Naive thymus-derived CD4-positive, alpha-beta T cell (primary cell): ENCODE results near the gene BICD2. TPM values are rescaled to one million over a fixed set of nuclear protein-coding genes. Genes with fewer than 3 reads are reported as not detected.

Experiments used
- ATAC-seq: fragments of 150-1000 bp; cut with Tn5 transposase; 2 replicates; pipeline ENCODE4 v1.10.0; 2021; ENCODE audit warnings: mild to moderate bottlenecking, moderate library complexity
- CTCF ChIA-PET: fragments of 350-600 bp; sonication (Branson Sonifier 250); formaldehyde crosslinking; loops from one replicate; lab custom pipeline; 2021; ENCODE audit warnings: antibody characterized with exemption; lab: Charles Lee
- POLR2A ChIA-PET: fragments of 350-600 bp; sonication (Branson Sonifier 250); formaldehyde crosslinking; loops from one replicate; lab custom pipeline; 2021; ENCODE audit warnings: antibody characterized with exemption, inconsistent platforms; lab: Charles Lee
- DNase-seq, 9 donors: peaks; one replicate each; pipeline versions ENCODE4 v3.0.0 to v3.0.0-alpha.2; 2020 to 2022; ENCODE audit warnings: mixed read lengths in 1 of 9
- H3K27ac ChIP-seq: one replicate; pipeline ENCODE4 v1.7.0; 2013; ENCODE audit warnings: mild to moderate bottlenecking, low read depth, low read length, moderate library complexity
- H3K27me3 ChIP-seq, 2 donors: one replicate each; pipeline ENCODE4 v1.7.0; 2013; ENCODE audit warnings: low read length in 2 of 2, mild to moderate bottlenecking in 2 of 2, moderate library complexity in 2 of 2; ENCODE audit not compliant: control insufficient read depth in 2 of 2, insufficient read depth in 2 of 2
- H3K36me3 ChIP-seq, 3 experiments: 1 replicate in 2 of 3; 2 replicates in 1 of 3; pipeline ENCODE4 v1.7.0; 2013; ENCODE audit warnings: low read length in 3 of 3, mild to moderate bottlenecking in 3 of 3, moderate library complexity in 1 of 3; ENCODE audit not compliant: insufficient read depth in 3 of 3, control insufficient read depth in 2 of 3
- H3K4me1 ChIP-seq, 2 donors: one replicate each; pipeline ENCODE4 v1.7.0; 2013; ENCODE audit warnings: low read length in 2 of 2, mild to moderate bottlenecking in 2 of 2, moderate library complexity in 1 of 2; ENCODE audit not compliant: control insufficient read depth in 2 of 2, insufficient read depth in 2 of 2
- H3K4me3 ChIP-seq: 2 replicates; pipeline ENCODE4 v1.7.0; 2013; ENCODE audit warnings: mild to moderate bottlenecking, low read length
- H3K9me3 ChIP-seq, 3 experiments: 1 replicate in 2 of 3; 2 replicates in 1 of 3; pipeline ENCODE4 v1.7.0; 2013; ENCODE audit warnings: low read length in 3 of 3; ENCODE audit not compliant: control insufficient read depth in 2 of 3
- H3K27ac Mint-ChIP-seq, 9 donors: one replicate each; pipeline ENCODE4 v1.8.0; 2020 to 2022; ENCODE audit warnings: mixed read lengths in 9 of 9, mild to moderate bottlenecking in 8 of 9, moderate library complexity in 5 of 9, inconsistent platforms in 2 of 9
- H3K27me3 Mint-ChIP-seq, 5 donors: one replicate each; pipeline ENCODE4 v1.8.0; 2021 to 2022; ENCODE audit warnings: mixed read lengths in 5 of 5, mild to moderate bottlenecking in 1 of 5
- H3K36me3 Mint-ChIP-seq, 5 donors: one replicate each; pipeline ENCODE4 v1.8.0; 2020 to 2022; ENCODE audit warnings: mixed read lengths in 5 of 5, mild to moderate bottlenecking in 3 of 5, inconsistent platforms in 1 of 5
- H3K4me1 Mint-ChIP-seq, 7 donors: one replicate each; pipeline ENCODE4 v1.8.0; 2020 to 2022; ENCODE audit warnings: mixed read lengths in 7 of 7, mild to moderate bottlenecking in 3 of 7, inconsistent platforms in 1 of 7
- H3K4me3 Mint-ChIP-seq, 10 donors: one replicate each; pipeline ENCODE4 v1.8.0; 2020 to 2022; ENCODE audit warnings: mild to moderate bottlenecking in 10 of 10, mixed read lengths in 10 of 10, moderate library complexity in 6 of 10, inconsistent platforms in 2 of 10
- H3K9me3 Mint-ChIP-seq, 11 donors: one replicate each; pipeline ENCODE4 v1.8.0; 2020 to 2022; ENCODE audit warnings: mixed read lengths in 11 of 11, mild to moderate bottlenecking in 4 of 11, inconsistent platforms in 1 of 11, moderate library complexity in 1 of 11
- intact Hi-C, 2 donors: fragments of 100-400 bp; cut with micrococcal nuclease; formaldehyde crosslinking; loops; one replicate each; pipeline ENCODE4 v1.15.1; 2023
- polyA plus RNA-seq, 2 donors: library from polyadenylated mRNA; unstranded; fragments of 300-500 nt; fragmentation: Illumina TruSeq; gene quantifications; one replicate each; pipeline ENCODE4 v1.2.3, GENCODE V29; 2021
- total RNA-seq, 6 experiments: library from RNA in 5 of 6; stranded (reverse) in 5 of 6; gene quantifications; 1 replicate in 5 of 6; 2 replicates in 1 of 6; pipeline ENCODE4 v1.2.3 and lab custom pipeline; 2021 to 2026

Gene BICD2
- total and polyA plus RNA-seq, 7 experiments from 2014 or later: 7.4 to 28.8 (median 27.4) TPM

- intact Hi-C loops: loop anchor here in 1 of 2 donors (5.0 kb wide), 2 partner anchors 92 to 1247 kb away; no protein-coding TSS in a partner anchor
- POLR2A ChIA-PET: no interaction called here
- Mint-ChIP-seq H3K27me3 (no peaks in the 10 kb centered on the region), H3K4me3 (no peak overlapping the region), H3K27ac (no peak overlapping the region), H3K4me1 (peaks cover 16 to 30% (median 22%) of the 10 kb centered on the region in 7 donors), H3K9me3 (no peaks in the 10 kb centered on the region), H3K36me3 (peaks cover 5 to 53% (median 19%) of the 10 kb centered on the region in 5 donors)
- CTCF ChIA-PET: interaction anchor here (4.6 kb wide), 1 partner anchor 74 kb away, joined by 60 read pairs; no protein-coding TSS in a partner anchor
- no peak overlapping the region for H3K27ac ChIP-seq
- ATAC-seq (no peak), DNase-seq (no peak)
- H3K27me3 ChIP-seq: no peaks in the 10 kb centered on the region
- H3K36me3 ChIP-seq: peaks cover 0 to 71% (median 10%) of the 10 kb centered on the region in 3 experiments
- H3K9me3 ChIP-seq: no peaks in the 10 kb centered on the region
- H3K4me3 ChIP-seq: no peak overlapping the region
- H3K4me1 ChIP-seq: peaks cover 14 to 23% of the 10 kb centered on the region in 2 donors
These were observed 49.7 kb downstream of the BICD2 start for GRCh38 chr9:92714787-92715487.

GRCh38 chr9:92714016-92714415 lies 50.6 kb downstream of the BICD2 start:
- DNase-seq: no peak
- Mint-ChIP-seq H3K27me3 (no peaks in the 10 kb centered on the region), H3K4me3 (no peak overlapping the region), H3K4me1 (peaks cover 16 to 33% (median 22%) of the 10 kb centered on the region in 7 donors), H3K27ac (peak overlapping the region in 2 of 9 donors; percentile 34 to 94), H3K36me3 (peaks cover 0 to 49% (median 22%) of the 10 kb centered on the region in 5 donors), H3K9me3 (no peaks in the 10 kb centered on the region)
- ChIA-PET POLR2A (interaction anchor here (1.8 kb wide), 1 partner anchor 50 kb away, joined by 6 read pairs; no protein-coding TSS in a partner anchor), CTCF (interaction anchor here (0.6 to 0.7 kb wide), 3 partner anchors 23 to 561 kb away, joined by 3 read pairs; no protein-coding TSS in a partner anchor)
- Histone ChIP-seq H3K4me1 (peaks cover 14 to 23% of the 10 kb centered on the region in 2 donors), H3K36me3 (peaks cover 0 to 68% (median 10%) of the 10 kb centered on the region in 3 experiments), H3K4me3 (no peak overlapping the region), H3K27me3 (no peaks in the 10 kb centered on the region), H3K27ac (no peak overlapping the region), H3K9me3 (no peaks in the 10 kb centered on the region)
- intact Hi-C loops: no loop called here
- ATAC-seq: no peak

DNA sequence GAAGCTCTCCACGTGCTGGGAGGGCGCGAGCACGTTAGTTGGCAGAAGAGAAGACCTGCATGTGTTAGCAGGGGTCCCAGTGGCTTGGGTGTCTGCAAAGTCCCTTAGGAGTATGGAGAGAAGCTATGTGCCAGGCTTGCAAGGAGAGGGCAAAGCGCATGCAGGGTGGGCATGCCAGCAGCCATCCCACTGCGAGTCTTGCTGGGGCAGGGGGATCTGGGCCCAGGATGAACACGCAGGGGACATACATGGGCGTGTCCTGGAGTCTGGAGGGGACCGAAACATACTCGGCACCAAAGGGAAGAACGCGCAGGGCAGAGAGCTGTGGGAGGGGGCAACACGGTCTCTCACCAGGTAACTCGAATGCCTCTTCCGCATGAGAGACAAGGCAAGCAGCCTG lies 51.1 kb downstream of the BICD2 start:
- Mint-ChIP-seq H3K27ac (peak overlapping the region in 8 of 9 donors; percentile 34 to 94 (median 84)), H3K4me1 (peaks cover 16 to 33% (median 22%) of the 10 kb centered on the region in 7 donors), H3K36me3 (peaks cover 0 to 52% (median 22%) of the 10 kb centered on the region in 5 donors), H3K27me3 (no peaks in the 10 kb centered on the region), H3K9me3 (no peaks in the 10 kb centered on the region), H3K4me3 (no peak overlapping the region)
- POLR2A ChIA-PET: interaction anchor here (1.1 to 1.8 kb wide), 2 partner anchors 43 to 50 kb away, joined by 4 to 6 read pairs; partner anchors contain the start of gene IPPK
- ATAC-seq (no peak), DNase-seq (no peak)
- CTCF ChIA-PET: interaction anchor here (0.6 to 0.7 kb wide), 3 partner anchors 23 to 560 kb away, joined by 3 read pairs; no protein-coding TSS in a partner anchor
- intact Hi-C loops: no loop called here
- Histone ChIP-seq H3K36me3 (peaks cover 0 to 63% (median 10%) of the 10 kb centered on the region in 3 experiments), H3K9me3 (no peaks in the 10 kb centered on the region), H3K4me1 (peaks cover 14 to 23% of the 10 kb centered on the region in 2 donors), H3K27ac (no peak overlapping the region), H3K4me3 (no peak overlapping the region), H3K27me3 (no peaks in the 10 kb centered on the region)

DNA sequence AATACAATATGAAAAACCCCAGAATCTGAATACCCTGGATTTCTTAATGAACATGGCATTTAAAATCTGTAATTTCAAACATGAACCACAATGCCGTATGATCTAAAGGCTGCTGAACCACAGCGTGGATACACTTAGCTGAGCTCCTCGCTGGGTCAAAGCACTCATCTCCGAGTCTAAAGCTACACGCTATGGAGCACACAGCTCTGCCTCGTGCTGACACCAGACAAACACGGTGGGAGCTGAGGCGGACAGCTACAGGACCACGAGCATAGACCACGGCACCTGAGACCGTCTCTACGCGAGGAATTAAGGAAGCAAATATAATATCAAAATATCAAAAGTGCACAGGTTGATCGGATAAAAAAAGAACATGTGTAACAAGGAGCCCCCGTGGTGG lies 51.9 kb downstream of the BICD2 start:
- H3K9me3 ChIP-seq: no peaks in the 10 kb centered on the region
- no peak overlapping the region for H3K4me3 ChIP-seq
- ATAC-seq (no peak), DNase-seq (no peak)
- Mint-ChIP-seq H3K9me3 (no peaks in the 10 kb centered on the region), H3K27ac (peak overlapping the region; percentile 49 to 95 (median 92)), H3K27me3 (no peaks in the 10 kb centered on the region), H3K4me3 (peak overlapping the region in 2 of 10 donors; percentile 37 to 77), H3K4me1 (peaks cover 16 to 33% (median 22%) of the 10 kb centered on the region in 7 donors), H3K36me3 (peaks cover 0 to 49% (median 22%) of the 10 kb centered on the region in 5 donors)
- H3K4me1 ChIP-seq: peaks cover 14 to 23% of the 10 kb centered on the region in 2 donors
- ChIA-PET CTCF (interaction anchor here (0.6 kb wide), 1 partner anchor 49 kb away, joined by 3 read pairs; no protein-coding TSS in a partner anchor), POLR2A (interaction anchor here (1.1 to 1.8 kb wide), 2 partner anchors 43 to 51 kb away, joined by 4 to 6 read pairs; partner anchors contain the start of gene IPPK)
- peaks cover 0 to 55% (median 10%) of the 10 kb centered on the region in 3 experiments for H3K36me3 ChIP-seq
- intact Hi-C loops: no loop called here
- no peaks in the 10 kb centered on the region for H3K27me3 ChIP-seq
- no peak overlapping the region for H3K27ac ChIP-seq

- intact Hi-C loops: no loop called here
- ATAC-seq: peak; percentile 23
- Histone ChIP-seq H3K4me1 (peaks cover 14 to 23% of the 10 kb centered on the region in 2 donors), H3K4me3 (peak overlapping the region; percentile 37), H3K9me3 (no peaks in the 10 kb centered on the region), H3K27me3 (no peaks in the 10 kb centered on the region), H3K27ac (peak overlapping the region; percentile 53), H3K36me3 (peaks cover 0 to 46% (median 10%) of the 10 kb centered on the region in 3 experiments)
- H3K4me1 Mint-ChIP-seq: peaks cover 16 to 37% (median 22%) of the 10 kb centered on the region in 7 donors
- DNase-seq: peak in 1 of 9 donors; percentile 10
- peaks cover 0 to 46% (median 22%) of the 10 kb centered on the region in 5 donors for H3K36me3 Mint-ChIP-seq
- H3K4me3 Mint-ChIP-seq: peak overlapping the region; percentile 38 to 83 (median 78)
- no peaks in the 10 kb centered on the region for H3K9me3 Mint-ChIP-seq
- ChIA-PET CTCF (no interaction called here), POLR2A (no interaction called here)
- H3K27me3 Mint-ChIP-seq: no peaks in the 10 kb centered on the region
- peak overlapping the region; percentile 66 to 95 (median 92) for H3K27ac Mint-ChIP-seq
These were observed 52.8 kb downstream of the BICD2 start for GRCh38 chr9:92711844-92712243.

- no peaks in the 10 kb centered on the region for H3K27me3 ChIP-seq
- POLR2A ChIA-PET: no interaction called here
- no peaks in the 10 kb centered on the region for H3K9me3 ChIP-seq
- Mint-ChIP-seq H3K9me3 (no peaks in the 10 kb centered on the region), H3K27ac (peak overlapping the region; percentile 2 to 93 (median 84)), H3K4me1 (peaks cover 16 to 44% (median 23%) of the 10 kb centered on the region in 7 donors), H3K4me3 (peak overlapping the region in 3 of 10 donors; percentile 57 to 77 (median 69)), H3K27me3 (no peaks in the 10 kb centered on the region), H3K36me3 (peaks cover 0 to 44% (median 23%) of the 10 kb centered on the region in 5 donors)
- no peak overlapping the region for H3K4me3 ChIP-seq
- peaks cover 0 to 41% (median 10%) of the 10 kb centered on the region in 3 experiments for H3K36me3 ChIP-seq
- DNase-seq: no peak
- no peak for ATAC-seq
- intact Hi-C loops: no loop called here
- peak overlapping the region; percentile 11 for H3K27ac ChIP-seq
- CTCF ChIA-PET: no interaction called here
- H3K4me1 ChIP-seq: peaks cover 14 to 23% of the 10 kb centered on the region in 2 donors
These were observed 53.5 kb downstream of the BICD2 start for GRCh38 chr9:92711146-92711545.
